HepG2 (cell line): ENCODE data around the gene ZNF384. TPM values are rescaled to one million over a fixed set of nuclear protein-coding genes. Genes with fewer than 3 reads are reported as not detected.

Experiments used
- CREM ChIP-seq, 2 experiments: sonication (generic) in 1 of 2; formaldehyde crosslinking in 1 of 2; IDR thresholded peaks; 2 replicates each; pipeline versions ENCODE4 v1.4.0 to v1.6.1; 2016 to 2020; ENCODE audit warnings: antibody characterized with exemption in 1 of 2, mild to moderate bottlenecking in 1 of 2, missing genetic modification reagents in 1 of 2
- GLI4 ChIP-seq: sonication (generic); formaldehyde crosslinking; IDR thresholded peaks from 2 replicates; pipeline ENCODE4 v1.5.1; 2020; ENCODE audit warnings: missing genetic modification reagents, mild to moderate bottlenecking, moderate library complexity, borderline replicate concordance
- ZBTB40 ChIP-seq, 2 experiments: fragments of 450-650 bp in 1 of 2; sonication (generic) in 1 of 2; formaldehyde crosslinking in 1 of 2; IDR thresholded peaks; 2 replicates each; pipeline versions ENCODE4 v1.6.1 to v1.8.0; 2016 to 2022; ENCODE audit warnings: antibody characterized with exemption in 1 of 2, mild to moderate bottlenecking in 1 of 2, missing genetic modification reagents in 1 of 2
- polyA plus RNA-seq, 8 experiments: library from polyadenylated mRNA; depleted of rRNA in 3 of 8; stranded (reverse) in 7 of 8; unstranded in 1 of 8; fragments of >200 nt; fragmentation: Illumina TruSeq in 4 of 8; extraction: Trizol in 4 of 8; gene quantifications; 2 replicates each; pipeline versions ENCODE4 v1.2.1 to v1.2.3, GENCODE V29; 2011 to 2016; ENCODE audit warnings: low read depth in 4 of 8, missing spikeins in 1 of 8, mixed read lengths in 1 of 8; ENCODE audit not compliant: insufficient read depth in 1 of 8
- total RNA-seq, 5 experiments: library from RNA; depleted of rRNA; stranded (reverse); fragments of >200 nt; fragmentation: Illumina TruSeq; extraction: Trizol; gene quantifications; 2 replicates each; pipeline ENCODE4 v1.2.3, GENCODE V29; 2016; ENCODE audit warnings: low read depth in 1 of 5

ZNF384 gene
- total and polyA plus RNA-seq, 2 of the 13 experiments (the other 11 are each of a cell fraction or from before 2014, with no cell fraction given): 23.6 to 55.3 TPM

GRCh38 chr12:6644903-6645302 lies 44.3 kb downstream of the ZNF384 start (continued):
- TF ChIP-seq ZBTB40 (IDR thresholded peaks at IDR 0.05) (no peak), ZBTB40 (CRISPR knock-in tag; IDR thresholded peaks at IDR 0.05) (no peak), CREM (IDR thresholded peaks at IDR 0.05) (no peak), CREM (CRISPR knock-in tag; IDR thresholded peaks at IDR 0.05) (no peak), GLI4 (no peak)
